ENCODE results near the gene RASAL3. TPM values are rescaled to one million over a fixed set of nuclear protein-coding genes. Genes with fewer than 3 reads are reported as not detected.

The RASAL3 gene
- total and polyA plus RNA-seq, 7 donors = 0.21 to 2.0 (median 0.47) TPM

- WGBS, 3 donors = 80 to 83% (median 83%) methylated on average over 10 of the region's 10 CpGs
- H3K36me3 ChIP-seq (ENCODE audit: insufficient read depth in 1 of 2, low read depth in 1 of 2) = peaks cover 5 to 41% of the 10 kb centered on the region in 2 donors
- H3K4me1 ChIP-seq = peaks cover 18% of the 10 kb centered on the region
- intact Hi-C loops (cut with DNase I) = loop anchor here in 1 of 2 donors (2.0 to 10.0 kb wide), 2 partner anchors 30 to 176 kb away; no protein-coding TSS in a partner anchor
- TF ChIP-seq, protein P1, sequence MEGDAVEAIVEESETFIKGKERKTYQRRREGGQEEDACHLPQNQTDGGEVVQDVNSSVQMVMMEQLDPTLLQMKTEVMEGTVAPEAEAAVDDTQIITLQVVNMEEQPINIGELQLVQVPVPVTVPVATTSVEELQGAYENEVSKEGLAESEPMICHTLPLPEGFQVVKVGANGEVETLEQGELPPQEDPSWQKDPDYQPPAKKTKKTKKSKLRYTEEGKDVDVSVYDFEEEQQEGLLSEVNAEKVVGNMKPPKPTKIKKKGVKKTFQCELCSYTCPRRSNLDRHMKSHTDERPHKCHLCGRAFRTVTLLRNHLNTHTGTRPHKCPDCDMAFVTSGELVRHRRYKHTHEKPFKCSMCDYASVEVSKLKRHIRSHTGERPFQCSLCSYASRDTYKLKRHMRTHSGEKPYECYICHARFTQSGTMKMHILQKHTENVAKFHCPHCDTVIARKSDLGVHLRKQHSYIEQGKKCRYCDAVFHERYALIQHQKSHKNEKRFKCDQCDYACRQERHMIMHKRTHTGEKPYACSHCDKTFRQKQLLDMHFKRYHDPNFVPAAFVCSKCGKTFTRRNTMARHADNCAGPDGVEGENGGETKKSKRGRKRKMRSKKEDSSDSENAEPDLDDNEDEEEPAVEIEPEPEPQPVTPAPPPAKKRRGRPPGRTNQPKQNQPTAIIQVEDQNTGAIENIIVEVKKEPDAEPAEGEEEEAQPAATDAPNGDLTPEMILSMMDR (IDR thresholded peaks at IDR 0.05) = no peak
- H3K4me3 ChIP-seq = peak overlapping the region; percentile 70
- peak in 1 of 2 donors; percentile 28 for DNase-seq
- H3K27ac ChIP-seq = no peak overlapping the region
- H3K27me3 ChIP-seq (ENCODE audit: insufficient read depth in 3 of 3, low read length in 2 of 3) = no peaks in the 10 kb centered on the region
- no peaks in the 10 kb centered on the region for H3K9me3 ChIP-seq
- ATAC-seq = no peak
Measured at GRCh38 chr19:15430526-15431120, 33.7 kb downstream of the RASAL3 start.

GRCh38 chr19:15429825-15430467 is 34.4 kb downstream of the RASAL3 start:
- peaks cover 5 to 47% of the 10 kb centered on the region in 2 donors for H3K36me3 ChIP-seq (ENCODE audit: insufficient read depth in 1 of 2, low read depth in 1 of 2)
- H3K4me1 ChIP-seq = peaks cover 18% of the 10 kb centered on the region
- no peaks in the 10 kb centered on the region for H3K9me3 ChIP-seq
- DNase-seq = peak in 1 of 2 donors; percentile 38
- no peaks in the 10 kb centered on the region for H3K27me3 ChIP-seq (ENCODE audit: insufficient read depth in 3 of 3, low read length in 2 of 3)
- ATAC-seq = no peak
- peak overlapping the region; percentile 70 for H3K4me3 ChIP-seq
- WGBS, 3 donors = 86 to 90% (median 88%) methylated on average over 21 to 24 of the region's 24 CpGs
- intact Hi-C loops (cut with DNase I) = loop anchor here in 1 of 2 donors (2.0 to 10.0 kb wide), 2 partner anchors 29 to 175 kb away; no protein-coding TSS in a partner anchor
- H3K27ac ChIP-seq = no peak overlapping the region
- TF ChIP-seq, protein P1 (IDR thresholded peaks at IDR 0.05) = no peak

DNA sequence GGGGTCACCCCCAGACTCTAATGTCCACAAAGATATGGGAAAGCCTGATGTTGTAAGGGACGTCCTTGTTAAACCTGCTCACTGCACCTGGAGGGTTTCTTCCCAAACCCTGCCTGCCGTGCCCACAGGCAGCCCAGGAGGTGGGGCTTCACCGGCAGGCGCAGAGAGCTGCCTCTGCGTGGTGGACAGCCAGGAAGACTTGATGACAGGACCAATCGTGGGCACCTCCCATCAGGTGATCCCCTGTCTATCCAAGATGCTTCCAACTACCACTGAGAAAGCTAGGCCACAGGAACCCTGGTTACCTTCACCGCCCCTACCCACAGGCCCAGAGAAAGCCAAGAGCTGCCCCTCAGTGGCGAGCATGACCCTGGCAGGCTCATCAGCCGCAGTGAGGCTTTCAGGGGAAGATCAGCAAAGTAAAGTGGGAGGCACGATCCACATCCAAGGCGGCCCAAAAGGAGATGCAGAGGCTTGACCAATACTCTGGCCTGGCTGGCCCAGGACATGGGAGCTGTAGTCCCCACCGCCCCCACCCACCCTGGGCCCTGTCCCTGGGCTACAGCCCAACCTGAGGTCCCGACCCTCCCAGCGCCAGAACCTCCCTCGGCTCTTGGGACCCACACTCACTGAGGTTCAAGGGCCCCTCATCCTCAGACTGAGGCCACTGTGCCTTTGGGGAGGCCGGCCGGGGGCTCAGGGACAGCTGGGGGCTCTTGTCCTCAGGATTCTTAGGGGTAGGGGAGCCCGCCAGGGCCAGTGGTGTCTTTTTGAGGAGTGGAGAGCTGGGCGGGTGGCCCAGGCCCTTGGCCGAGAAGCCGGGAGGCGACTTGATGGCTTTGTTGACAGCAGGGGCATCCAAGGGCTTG is 35.2 kb downstream of the RASAL3 start:
- Histone ChIP-seq H3K27ac (no peak overlapping the region), H3K4me1 (peaks cover 18% of the 10 kb centered on the region), H3K4me3 (no peak overlapping the region), H3K27me3 (ENCODE audit: insufficient read depth in 3 of 3, low read length in 2 of 3) (no peaks in the 10 kb centered on the region), H3K36me3 (ENCODE audit: insufficient read depth in 1 of 2, low read depth in 1 of 2) (peaks cover 9 to 54% of the 10 kb centered on the region in 2 donors), H3K9me3 (no peaks in the 10 kb centered on the region)
- intact Hi-C loops (cut with DNase I) = no loop called here
- whole genome bisulfite sequencing, 3 donors = 89 to 91% (median 89%) methylated on average over 21 to 22 of the region's 22 CpGs
- ATAC-seq (no peak), DNase-seq (peak in 1 of 2 donors; percentile 50)
- TF ChIP-seq, protein P1 (IDR thresholded peaks at IDR 0.05) = no peak

DNA sequence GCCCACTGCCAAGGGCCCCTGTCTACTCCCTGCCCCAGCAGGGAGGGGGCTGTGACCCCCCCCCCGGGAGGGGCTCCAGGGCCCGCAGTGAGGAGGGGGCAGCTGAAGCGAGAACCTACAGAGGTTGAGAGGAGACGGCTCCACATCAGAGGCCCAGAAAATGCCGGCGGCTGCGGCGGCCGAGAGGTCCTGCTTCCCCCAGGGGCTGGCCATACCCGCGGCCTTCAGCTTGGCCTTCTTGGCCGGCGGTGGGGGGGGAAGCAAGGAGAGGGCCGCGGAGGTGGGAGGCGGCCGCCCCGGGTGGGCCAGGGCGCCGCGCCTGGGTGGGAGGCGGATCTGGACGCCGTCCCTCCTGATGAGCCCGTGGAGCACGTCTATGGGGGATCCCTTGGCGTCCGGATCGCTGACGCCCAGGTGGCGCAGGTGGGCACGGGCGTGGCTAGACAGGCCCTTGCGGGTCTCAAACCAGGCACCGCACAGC is 36.3 kb downstream of the RASAL3 start:
- Histone ChIP-seq H3K4me3 (no peak overlapping the region), H3K36me3 (ENCODE audit: insufficient read depth in 1 of 2, low read depth in 1 of 2) (peaks cover 9 to 66% of the 10 kb centered on the region in 2 donors), H3K27ac (no peak overlapping the region), H3K27me3 (ENCODE audit: insufficient read depth in 3 of 3, low read length in 2 of 3) (no peaks in the 10 kb centered on the region), H3K9me3 (peaks cover 4% of the 10 kb centered on the region), H3K4me1 (peaks cover 18% of the 10 kb centered on the region)
- intact Hi-C loops (cut with DNase I) = no loop called here
- WGBS, 3 donors = 92 to 96% (median 93%) methylated on average over 35 of the region's 35 CpGs
- TF ChIP-seq, protein P1 (IDR thresholded peaks at IDR 0.05) = no peak
- DNase-seq (peak in 1 of 2 donors; percentile 57), ATAC-seq (no peak)
